ENCODE measurements around the gene LMO1. TPM values are rescaled to one million over a fixed set of nuclear protein-coding genes. Genes with fewer than 3 reads are reported as not detected.

The LMO1 gene
- total and polyA plus RNA-seq, 9 of the 15 experiments (the other 6 are each of a cell fraction or from before 2014, with no cell fraction given) = not detected

- TF ChIP-seq BRF1 (IDR thresholded peaks at IDR 0.05; ENCODE audit: borderline replicate concordance, extremely low read depth, insufficient read length) = no peak
- no peak for TF ChIP-seq POLR2AphosphoS2 (IDR thresholded peaks at IDR 0.05; ENCODE audit: low read length)
- TF ChIP-seq ZC3H11A (IDR thresholded peaks at IDR 0.05; ENCODE audit: low read depth, low read length) = no peak
- TF ChIP-seq RBFOX2 (IDR thresholded peaks at IDR 0.05; ENCODE audit: low read depth, low read length) = peak; percentile 51
- no peak for TF ChIP-seq SNRNP70 (optimal IDR thresholded peaks at IDR 0.05; ENCODE audit: low read depth, low read length)
- TF ChIP-seq ZNF354B (CRISPR knock-in tag; IDR thresholded peaks at IDR 0.05) = no peak
- peak; percentile 98 for TF ChIP-seq MTA2 (IDR thresholded peaks at IDR 0.05; ENCODE audit: low read depth)
- no peak for TF ChIP-seq ZNF707 (CRISPR knock-in tag; conservative IDR thresholded peaks at IDR 0.05)
- TF ChIP-seq SMARCA5 (IDR thresholded peaks at IDR 0.05) = no peak
- no peak for TF ChIP-seq ZNF592 (IDR thresholded peaks at IDR 0.05)
- TF ChIP-seq GTF2A2 (tag; IDR thresholded peaks at IDR 0.05) = no peak
- no peak for TF ChIP-seq FOXA1 (IDR thresholded peaks at IDR 0.05; ENCODE audit: borderline replicate concordance)
- TF ChIP-seq NFXL1 (CRISPR knock-in tag; IDR thresholded peaks at IDR 0.05) = no peak
- peak; percentile 70 for TF ChIP-seq CREB1 (IDR thresholded peaks at IDR 0.05)
- TF ChIP-seq CREB1 (CRISPR knock-in tag; IDR thresholded peaks at IDR 0.05) = no peak
- no peak for TF ChIP-seq DLX4 (CRISPR knock-in tag; IDR thresholded peaks at IDR 0.05)
- no peak for TF ChIP-seq ILK (tag; IDR thresholded peaks at IDR 0.05; ENCODE audit: borderline replicate concordance, low read depth)
- no peak for TF ChIP-seq NR2C1 (IDR thresholded peaks at IDR 0.05)
- no peak for TF ChIP-seq NR2C1 (tag; IDR thresholded peaks at IDR 0.05)
- TF ChIP-seq SMAD4 (CRISPR knock-in tag; conservative IDR thresholded peaks at IDR 0.05) = peak; percentile 96
- no peak for TF ChIP-seq ZNF232 (CRISPR knock-in tag; IDR thresholded peaks at IDR 0.05)
- TF ChIP-seq DIDO1 (tag; IDR thresholded peaks at IDR 0.05; ENCODE audit: low read depth) = no peak
- TF ChIP-seq BRCA1 (IDR thresholded peaks at IDR 0.05) = no peak
- no peak for TF ChIP-seq BRCA1 (CRISPR knock-in tag; IDR thresholded peaks at IDR 0.05)
- TF ChIP-seq KHSRP (IDR thresholded peaks at IDR 0.05) = peak; percentile 75
- TF ChIP-seq ZNF445 (CRISPR knock-in tag; IDR thresholded peaks at IDR 0.05; ENCODE audit: low read depth) = no peak
Measured at GRCh38 chr11:8206251-8207079, 57.2 kb downstream of the LMO1 start (continued).
